ENCODE measurements around the gene TRAF3IP3.

TRAF3IP3 gene

DNA sequence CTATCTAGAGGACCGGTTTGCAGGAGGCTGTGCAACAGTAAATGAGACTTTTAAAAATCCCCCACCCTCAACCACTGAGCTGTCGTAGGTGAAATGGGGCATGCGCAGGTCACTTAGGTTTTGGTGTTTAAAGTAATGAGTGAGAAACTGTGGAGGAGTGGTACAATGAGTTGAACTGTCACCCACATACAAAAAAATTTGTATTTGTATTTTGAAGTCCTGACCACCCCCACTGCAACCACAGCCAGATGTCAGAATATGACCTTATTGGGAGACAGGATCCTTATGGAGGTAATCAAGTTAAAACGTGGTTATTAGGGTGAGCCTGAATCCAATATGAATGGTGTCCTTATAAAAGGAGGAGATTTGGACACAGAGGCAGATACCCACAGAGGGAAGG lies 51.7 kb downstream of the TRAF3IP3 start:
- in situ Hi-C loops (cut with HindIII; ENCODE audit: low sequenced_read_pairs): no loop called here
- no peak overlapping the region for H3K4me3 ChIP-seq (ENCODE audit: low read depth, low read length)
- DNase-seq (ENCODE audit: low read depth, low spot score): no peak
- TF ChIP-seq, protein P1, sequence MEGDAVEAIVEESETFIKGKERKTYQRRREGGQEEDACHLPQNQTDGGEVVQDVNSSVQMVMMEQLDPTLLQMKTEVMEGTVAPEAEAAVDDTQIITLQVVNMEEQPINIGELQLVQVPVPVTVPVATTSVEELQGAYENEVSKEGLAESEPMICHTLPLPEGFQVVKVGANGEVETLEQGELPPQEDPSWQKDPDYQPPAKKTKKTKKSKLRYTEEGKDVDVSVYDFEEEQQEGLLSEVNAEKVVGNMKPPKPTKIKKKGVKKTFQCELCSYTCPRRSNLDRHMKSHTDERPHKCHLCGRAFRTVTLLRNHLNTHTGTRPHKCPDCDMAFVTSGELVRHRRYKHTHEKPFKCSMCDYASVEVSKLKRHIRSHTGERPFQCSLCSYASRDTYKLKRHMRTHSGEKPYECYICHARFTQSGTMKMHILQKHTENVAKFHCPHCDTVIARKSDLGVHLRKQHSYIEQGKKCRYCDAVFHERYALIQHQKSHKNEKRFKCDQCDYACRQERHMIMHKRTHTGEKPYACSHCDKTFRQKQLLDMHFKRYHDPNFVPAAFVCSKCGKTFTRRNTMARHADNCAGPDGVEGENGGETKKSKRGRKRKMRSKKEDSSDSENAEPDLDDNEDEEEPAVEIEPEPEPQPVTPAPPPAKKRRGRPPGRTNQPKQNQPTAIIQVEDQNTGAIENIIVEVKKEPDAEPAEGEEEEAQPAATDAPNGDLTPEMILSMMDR (IDR thresholded peaks at IDR 0.05; ENCODE audit: low read depth, low read length): no peak

DNA sequence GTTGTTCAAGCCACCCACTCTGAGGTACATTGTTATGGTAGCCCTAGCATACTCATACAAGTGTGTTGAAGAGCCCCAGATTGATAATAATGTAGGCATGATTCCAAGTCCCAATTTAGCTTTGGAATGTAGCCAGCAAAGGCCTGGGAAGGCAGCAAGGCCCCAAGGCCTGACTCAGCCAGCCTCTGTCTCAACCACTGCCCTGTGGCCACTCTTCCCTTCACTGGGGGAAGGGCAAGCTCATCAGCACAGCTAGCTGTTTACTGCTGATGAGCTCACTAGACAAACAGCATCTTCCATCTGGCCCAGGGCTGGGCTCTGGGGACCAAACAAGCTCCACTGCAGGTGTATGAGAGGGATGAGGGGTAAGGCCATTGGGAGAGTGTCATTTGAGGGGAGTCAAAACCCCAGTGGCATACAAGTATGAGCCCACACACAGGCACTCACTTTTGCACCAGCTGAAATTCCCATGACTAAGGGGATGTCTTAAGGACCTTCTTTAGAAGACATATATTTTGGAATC lies 52.3 kb downstream of the TRAF3IP3 start:
- TF ChIP-seq, protein P1 (IDR thresholded peaks at IDR 0.05; ENCODE audit: low read depth, low read length): no peak
- in situ Hi-C loops (cut with HindIII; ENCODE audit: low sequenced_read_pairs): no loop called here
- H3K4me3 ChIP-seq (ENCODE audit: low read depth, low read length): no peak overlapping the region
- DNase-seq (ENCODE audit: low read depth, low spot score): peak; percentile 93

DNA sequence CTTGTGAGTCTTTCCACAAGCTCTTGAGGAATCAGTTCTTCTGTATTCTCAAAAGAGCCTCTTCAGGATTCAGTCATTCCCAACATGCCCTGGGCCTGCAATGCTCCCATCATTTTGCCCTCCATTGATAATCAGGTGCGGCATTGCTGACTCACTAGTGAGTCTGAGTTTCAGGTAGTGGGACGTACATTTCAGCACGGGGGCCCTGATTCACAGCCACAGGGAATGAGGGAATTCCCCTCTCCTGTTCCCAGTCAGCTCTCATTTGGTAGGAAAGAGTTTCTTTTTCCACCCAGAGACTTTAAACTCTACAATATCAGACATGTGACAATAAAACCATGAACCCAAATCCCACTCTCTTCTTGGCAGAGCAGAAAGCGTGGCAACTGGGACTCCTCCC lies 53.8 kb downstream of the TRAF3IP3 start:
- no peak for DNase-seq (ENCODE audit: low read depth, low spot score)
- in situ Hi-C loops (cut with HindIII; ENCODE audit: low sequenced_read_pairs): no loop called here
- no peak overlapping the region for H3K4me3 ChIP-seq (ENCODE audit: low read depth, low read length)
- TF ChIP-seq, protein P1 (IDR thresholded peaks at IDR 0.05; ENCODE audit: low read depth, low read length): no peak

DNA sequence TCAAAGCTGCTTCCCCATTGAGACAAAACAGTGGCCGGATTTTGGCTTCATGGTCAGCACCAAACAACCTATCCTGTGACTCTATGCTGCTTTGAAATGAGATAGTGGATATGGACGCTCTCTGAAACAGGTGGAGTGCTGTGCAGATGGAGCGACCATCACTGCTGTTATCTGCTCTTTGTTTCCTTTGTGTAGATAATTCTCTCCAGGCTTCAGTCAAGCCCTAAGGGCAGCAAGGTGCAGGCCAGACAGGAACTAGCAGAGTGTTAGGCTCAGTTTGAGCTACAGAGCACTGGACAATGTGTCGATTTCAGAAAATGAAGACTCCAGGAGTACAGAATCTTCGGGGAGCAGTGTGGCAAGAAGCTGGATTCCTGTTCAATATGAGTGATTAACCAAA lies 54.9 kb downstream of the TRAF3IP3 start:
- H3K4me3 ChIP-seq (ENCODE audit: low read depth, low read length): no peak overlapping the region
- TF ChIP-seq, protein P1 (IDR thresholded peaks at IDR 0.05; ENCODE audit: low read depth, low read length): no peak
- in situ Hi-C loops (cut with HindIII; ENCODE audit: low sequenced_read_pairs): no loop called here
- DNase-seq (ENCODE audit: low read depth, low spot score): no peak

DNA sequence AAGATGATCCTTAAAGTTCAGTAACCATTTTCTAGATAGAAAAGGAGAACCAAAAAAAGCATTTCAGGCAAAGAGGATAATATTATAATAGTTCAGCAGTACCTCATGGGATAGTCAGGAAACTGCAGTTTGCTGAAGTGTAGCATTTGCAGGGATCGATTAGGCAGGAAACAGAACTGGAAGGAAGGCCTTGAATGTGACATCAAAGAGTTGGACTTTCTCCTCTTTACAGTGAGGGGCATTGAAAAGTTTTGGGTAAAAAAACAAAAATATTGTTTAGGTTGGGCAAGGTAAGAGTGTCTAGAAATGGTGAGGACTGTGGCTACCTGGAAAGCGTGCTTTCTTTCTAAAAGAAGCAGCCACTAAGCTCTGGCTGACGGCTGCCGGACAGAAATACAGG lies 58.0 kb downstream of the TRAF3IP3 start:
- no peak overlapping the region for H3K4me3 ChIP-seq (ENCODE audit: low read depth, low read length)
- DNase-seq (ENCODE audit: low read depth, low spot score): no peak
- in situ Hi-C loops (cut with HindIII; ENCODE audit: low sequenced_read_pairs): no loop called here
- TF ChIP-seq, protein P1 (IDR thresholded peaks at IDR 0.05; ENCODE audit: low read depth, low read length): no peak

DNA sequence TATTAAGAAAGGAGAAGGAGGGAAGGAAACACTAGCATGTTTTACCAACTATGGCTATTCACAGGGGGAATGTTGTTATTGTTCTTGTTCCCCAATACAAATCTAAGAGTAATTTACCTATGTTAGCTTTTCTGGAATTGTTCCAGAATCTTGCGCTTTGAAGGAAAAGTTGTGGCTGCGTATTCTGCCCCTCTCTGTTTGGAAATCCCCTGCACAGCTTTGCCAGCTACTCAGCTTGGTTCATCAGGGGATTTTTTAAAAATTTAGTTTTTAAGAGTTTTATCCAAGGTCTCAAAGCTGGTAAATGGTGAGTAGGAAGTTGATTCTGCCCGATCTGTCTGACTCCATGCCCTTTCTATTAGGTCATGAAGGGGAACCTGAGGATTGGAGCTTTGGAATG lies 59.6 kb downstream of the TRAF3IP3 start:
- H3K4me3 ChIP-seq (ENCODE audit: low read depth, low read length): no peak overlapping the region
- DNase-seq (ENCODE audit: low read depth, low spot score): no peak
- TF ChIP-seq, protein P1 (IDR thresholded peaks at IDR 0.05; ENCODE audit: low read depth, low read length): no peak
- in situ Hi-C loops (cut with HindIII; ENCODE audit: low sequenced_read_pairs): no loop called here

DNA sequence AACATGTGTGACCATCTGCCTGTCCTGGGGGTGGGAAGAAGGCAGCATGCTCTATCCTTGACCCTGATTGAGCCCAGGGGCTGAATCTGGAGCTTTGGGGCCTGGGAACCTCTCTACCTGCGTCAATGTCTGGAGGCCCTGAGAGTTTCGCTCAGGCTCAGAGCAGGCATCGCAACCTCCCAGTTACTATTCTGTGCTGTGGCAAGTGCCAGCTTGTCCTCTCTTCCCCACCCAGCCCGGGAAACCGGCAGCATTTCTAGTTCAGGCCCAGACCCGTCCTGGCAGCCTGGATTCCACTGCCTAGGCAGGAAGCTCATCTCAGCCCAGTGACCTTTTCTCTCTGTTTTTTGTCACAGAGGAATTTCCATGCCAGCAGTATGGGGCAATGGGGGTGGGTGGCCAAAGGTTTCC lies 60.1 kb downstream of the TRAF3IP3 start:
- H3K4me3 ChIP-seq (ENCODE audit: low read depth, low read length): no peak overlapping the region
- no peak for DNase-seq (ENCODE audit: low read depth, low spot score)
- in situ Hi-C loops (cut with HindIII; ENCODE audit: low sequenced_read_pairs): no loop called here
- TF ChIP-seq, protein P1 (IDR thresholded peaks at IDR 0.05; ENCODE audit: low read depth, low read length): no peak
